Stimulated activated CD8-positive, alpha-beta memory T cell treated with anti-CD3 and anti-CD28 coated beads, Interleukin-15, amount 100 ng/mL, for 1 hour (primary cell): ENCODE results near the gene MYO1A.
A peak's percentile ranks its signal among the peaks of the same experiment; 100 is the strongest.
"Not testable (repeated sequence)": the region's sequence is repeated elsewhere in the genome, so short reads cannot be mapped to it uniquely, and the experiment has no call there.

ENCODE experiments used
- DNase-seq: peaks from one replicate; pipeline ENCODE4 v3.0.0-alpha.2; 2020; ENCODE audit warnings: low read depth

Gene MYO1A

GRCh38 chr12:57087010-57087690 lies 37.2 kb upstream of the MYO1A start:
- DNase-seq, result peak; percentile 91

GRCh38 chr12:57086493-57087009 lies 36.6 kb upstream of the MYO1A start:
- DNase-seq, result no peak

GRCh38 chr12:57085999-57086492 lies 36.1 kb upstream of the MYO1A start:
- no peak for DNase-seq

- no peak for DNase-seq
Observed at GRCh38 chr12:57080855-57081254, 30.9 kb upstream of the MYO1A start.

- DNase-seq, result no peak
Observed at GRCh38 chr12:57079821-57080220, 29.9 kb upstream of the MYO1A start.

- DNase-seq, result peak; percentile 89
Observed at GRCh38 chr12:57078519-57079404, 28.8 kb upstream of the MYO1A start, which contains the start of gene NEMP1. TSS of gene NEMP1 (minus strand) at chr12:57078791. CDS start at chr12:57078745, 46 bp downstream.

- DNase-seq, result not testable (repeated sequence)
Observed at GRCh38 chr12:57073566-57074450, 23.9 kb upstream of the MYO1A start.

GRCh38 chr12:57072661-57073060 lies 22.7 kb upstream of the MYO1A start:
- no peak for DNase-seq

- peak; percentile 29 for DNase-seq
Observed at GRCh38 chr12:57069523-57069922, 19.6 kb upstream of the MYO1A start.

GRCh38 chr12:57066245-57066644 lies 16.3 kb upstream of the MYO1A start:
- DNase-seq, result no peak

GRCh38 chr12:57063991-57064685 lies 14.2 kb upstream of the MYO1A start:
- DNase-seq, result no peak

GRCh38 chr12:57058454-57058853 lies 8.5 kb upstream of the MYO1A start:
- no peak for DNase-seq

GRCh38 chr12:57057067-57057751 lies 7.3 kb upstream of the MYO1A start:
- DNase-seq, result no peak

GRCh38 chr12:57055824-57056223 lies 5.9 kb upstream of the MYO1A start:
- no peak for DNase-seq

- not testable (repeated sequence) for DNase-seq
Observed at GRCh38 chr12:57053901-57054300, 4.0 kb upstream of the MYO1A start.

- DNase-seq, result not testable (repeated sequence)
Observed at GRCh38 chr12:57053146-57053545, 3.2 kb upstream of the MYO1A start.

- DNase-seq, result no peak
Observed at GRCh38 chr12:57051011-57051410, 1.1 kb upstream of the MYO1A start.

- no peak for DNase-seq
Observed at GRCh38 chr12:57049119-57049446, 846 bp downstream of the MYO1A start.

GRCh38 chr12:57048423-57049118 lies 1.4 kb downstream of the MYO1A start:
- no peak for DNase-seq

GRCh38 chr12:57047981-57048380 lies 1.9 kb downstream of the MYO1A start:
- no peak for DNase-seq
